NB4 (cell line): ENCODE results near the gene FXR1.

Source experiments
- MYC ChIP-seq: IDR thresholded peaks from 2 replicates; pipeline ENCODE4 v1.6.1; 2011; ENCODE audit warnings: low read depth, low read length
- TF ChIP-seq, protein P1 (sequence below): IDR thresholded peaks from one replicate; pipeline ENCODE4 v1.5.1; 2012; ENCODE audit warnings: low read depth, low read length

GRCh38 chr3:180911876-180912303, 580 bp upstream of the FXR1 start:
- TF ChIP-seq, protein P1, sequence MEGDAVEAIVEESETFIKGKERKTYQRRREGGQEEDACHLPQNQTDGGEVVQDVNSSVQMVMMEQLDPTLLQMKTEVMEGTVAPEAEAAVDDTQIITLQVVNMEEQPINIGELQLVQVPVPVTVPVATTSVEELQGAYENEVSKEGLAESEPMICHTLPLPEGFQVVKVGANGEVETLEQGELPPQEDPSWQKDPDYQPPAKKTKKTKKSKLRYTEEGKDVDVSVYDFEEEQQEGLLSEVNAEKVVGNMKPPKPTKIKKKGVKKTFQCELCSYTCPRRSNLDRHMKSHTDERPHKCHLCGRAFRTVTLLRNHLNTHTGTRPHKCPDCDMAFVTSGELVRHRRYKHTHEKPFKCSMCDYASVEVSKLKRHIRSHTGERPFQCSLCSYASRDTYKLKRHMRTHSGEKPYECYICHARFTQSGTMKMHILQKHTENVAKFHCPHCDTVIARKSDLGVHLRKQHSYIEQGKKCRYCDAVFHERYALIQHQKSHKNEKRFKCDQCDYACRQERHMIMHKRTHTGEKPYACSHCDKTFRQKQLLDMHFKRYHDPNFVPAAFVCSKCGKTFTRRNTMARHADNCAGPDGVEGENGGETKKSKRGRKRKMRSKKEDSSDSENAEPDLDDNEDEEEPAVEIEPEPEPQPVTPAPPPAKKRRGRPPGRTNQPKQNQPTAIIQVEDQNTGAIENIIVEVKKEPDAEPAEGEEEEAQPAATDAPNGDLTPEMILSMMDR: no peak
- TF ChIP-seq MYC: no peak
